GM19397 (cell line): ENCODE data around the gene SLC2A13.
"Not testable (repeated sequence)": the region's sequence is repeated elsewhere in the genome, so short reads cannot be mapped to it uniquely, and the experiment has no call there.

Source experiments
- ATAC-seq: cut with Tn5 transposase; IDR thresholded peaks from one replicate; pipeline ENCODE4 v1.9.1; 2021; ENCODE audit warnings: mild to moderate bottlenecking, moderate library complexity; ENCODE audit not compliant: unreplicated experiment

The SLC2A13 gene

GRCh38 chr12:40044396-40044795, 61.5 kb downstream of the SLC2A13 start:
- no peak for ATAC-seq

DNA sequence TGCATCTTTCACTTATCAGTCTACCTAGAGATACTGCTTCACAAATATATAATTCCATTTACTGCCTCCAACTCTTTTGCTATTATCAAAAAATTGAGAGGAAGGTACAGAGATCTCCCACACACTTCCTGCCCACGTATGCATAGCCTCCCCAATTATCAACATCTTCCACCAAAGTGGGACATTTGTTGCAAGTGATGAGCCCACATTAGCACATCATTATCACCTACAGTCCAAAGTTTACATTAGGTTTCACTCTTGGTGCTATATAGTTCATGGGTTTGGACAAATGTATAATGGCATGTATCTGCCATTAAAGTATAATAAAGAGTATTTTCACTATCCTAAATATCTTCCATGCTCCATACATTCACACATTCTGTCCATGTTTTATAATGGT, 66.3 kb downstream of the SLC2A13 start:
- ATAC-seq, result no peak

GRCh38 chr12:40038619-40039018, 67.3 kb downstream of the SLC2A13 start:
- ATAC-seq, result no peak

DNA sequence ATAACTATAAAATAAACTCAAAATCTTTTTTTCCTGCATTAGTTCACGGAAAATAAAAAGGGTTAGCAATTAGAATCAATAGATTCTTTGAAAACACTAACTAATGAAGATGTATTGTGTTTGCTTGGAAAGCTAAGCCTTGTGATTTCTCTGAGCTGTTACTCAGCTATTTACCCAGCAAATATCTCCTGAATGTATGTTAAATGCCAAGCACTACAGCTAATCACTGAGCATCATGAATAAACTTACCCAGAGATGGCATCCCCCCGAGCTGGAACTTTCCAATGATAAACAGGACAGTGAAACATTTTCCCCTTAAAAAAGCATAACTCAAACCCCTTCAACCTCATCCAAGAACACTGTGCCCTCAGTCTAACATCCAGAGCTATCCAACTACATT, 71.2 kb downstream of the SLC2A13 start:
- ATAC-seq, result no peak

DNA sequence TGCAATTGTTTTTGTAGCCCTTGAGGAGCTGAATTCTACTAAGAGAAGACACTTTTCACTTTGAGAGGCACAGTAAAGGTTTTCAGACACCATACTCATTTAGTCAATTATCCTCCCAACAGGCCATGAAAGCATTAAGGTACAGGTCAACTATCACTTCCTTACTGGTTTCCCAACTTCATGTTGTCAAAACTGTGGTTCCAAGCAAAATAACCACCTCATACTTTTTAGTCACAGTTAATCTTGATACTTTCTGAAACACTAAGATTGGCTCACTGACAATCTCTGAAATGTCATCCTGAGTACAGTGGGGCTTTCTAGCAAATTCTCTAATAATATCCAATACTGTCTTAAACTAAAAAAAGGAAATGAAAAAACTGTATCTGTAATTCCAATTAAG, 71.7 kb downstream of the SLC2A13 start:
- no peak for ATAC-seq

DNA sequence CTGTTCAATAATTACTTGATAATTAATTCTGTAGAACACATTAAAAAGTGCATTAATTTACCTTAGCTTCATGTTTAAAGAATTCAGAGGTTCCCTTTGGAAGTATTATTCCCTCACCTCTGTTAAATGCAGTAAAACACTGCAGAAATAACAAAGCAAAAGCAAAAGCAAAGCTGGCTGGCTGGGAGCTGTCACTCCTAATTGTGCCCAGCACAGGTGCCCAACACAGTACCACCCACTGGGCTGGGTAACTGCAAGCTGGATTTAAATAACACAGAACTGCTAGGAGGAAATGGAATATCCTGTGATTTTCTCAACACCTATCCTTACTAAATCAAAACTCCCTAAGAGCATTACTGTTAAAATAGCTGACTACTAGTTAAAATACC, 72.6 kb downstream of the SLC2A13 start:
- no peak for ATAC-seq

DNA sequence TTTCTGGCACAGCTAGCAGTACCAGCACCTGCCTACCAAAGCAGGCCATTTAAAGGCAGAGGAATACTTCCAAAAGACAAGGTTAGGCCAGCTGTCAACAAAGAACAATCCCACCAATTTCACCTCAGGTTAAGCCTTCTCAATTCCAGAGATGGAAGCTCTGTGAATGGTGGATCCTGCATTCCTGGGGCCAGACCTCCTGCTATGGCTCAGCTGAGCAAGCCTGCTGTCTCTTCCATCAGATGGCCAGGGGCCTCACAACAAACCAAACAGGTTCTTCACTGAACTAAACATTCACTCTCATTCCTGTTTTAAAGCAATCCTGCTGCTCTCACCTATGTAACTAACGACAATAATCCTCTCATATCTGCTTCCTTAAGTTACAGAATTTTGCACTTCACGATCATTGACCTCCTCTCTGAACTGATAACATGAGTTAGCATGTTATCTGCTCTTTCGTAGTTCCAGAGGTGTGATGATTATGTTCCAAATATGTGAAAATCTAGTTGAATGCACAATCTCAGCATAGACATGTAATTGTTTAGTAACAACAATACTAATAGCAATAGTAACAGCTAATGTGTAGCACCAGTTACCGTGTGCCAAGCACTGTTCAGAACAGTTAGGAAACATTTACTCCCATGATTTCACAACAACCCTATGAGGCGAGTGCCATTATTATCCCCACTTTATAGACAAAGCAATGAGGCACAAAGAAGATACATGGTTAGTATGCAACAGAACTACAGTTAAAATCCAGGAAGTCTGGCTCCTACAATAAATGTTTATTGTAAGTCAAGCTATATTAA, 73.2 kb downstream of the SLC2A13 start:
- ATAC-seq, result no peak

- no peak for ATAC-seq
Observed at GRCh38 chr12:40031965-40032364, 73.9 kb downstream of the SLC2A13 start.

DNA sequence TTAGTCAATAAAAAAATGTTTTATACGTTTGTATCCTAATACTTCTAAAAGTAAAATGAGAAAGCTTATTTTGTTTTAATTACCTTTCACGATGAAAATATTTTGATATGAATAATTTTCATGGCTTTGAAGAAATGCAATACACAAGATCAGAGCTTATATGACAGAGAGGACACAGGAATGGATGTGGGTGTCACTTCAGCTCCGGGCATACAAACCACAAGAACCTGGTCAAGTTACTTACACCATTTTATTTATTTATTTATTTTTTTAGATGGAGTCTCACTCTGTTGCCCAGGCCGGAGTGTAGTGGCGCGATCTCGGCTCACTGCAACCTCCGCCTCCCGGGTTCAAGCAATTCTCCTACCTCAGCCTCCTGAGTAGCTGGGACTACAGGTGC, 74.9 kb downstream of the SLC2A13 start:
- ATAC-seq, result not testable (repeated sequence)

- ATAC-seq, result no peak
Observed at GRCh38 chr12:40028296-40028695, 77.6 kb downstream of the SLC2A13 start.

DNA sequence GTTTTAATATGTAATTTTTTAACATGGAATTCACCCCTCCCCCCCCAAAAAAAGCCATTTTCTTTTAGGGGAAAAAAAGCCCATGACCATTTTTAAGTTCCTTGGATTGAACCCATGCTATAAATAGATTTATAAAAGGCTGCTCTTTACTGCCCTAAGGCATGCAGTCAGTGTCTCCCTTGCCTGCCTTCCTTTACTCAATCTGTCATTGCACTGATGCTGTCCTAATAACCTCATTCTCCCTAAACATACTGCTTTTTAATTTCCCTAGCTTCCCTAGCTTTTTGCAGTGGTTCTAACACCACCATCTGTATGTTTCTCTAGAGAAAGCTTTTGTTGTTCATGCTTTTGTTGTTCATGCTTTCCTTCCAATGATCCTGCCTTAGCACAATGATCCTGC, 83.0 kb downstream of the SLC2A13 start:
- no peak for ATAC-seq

DNA sequence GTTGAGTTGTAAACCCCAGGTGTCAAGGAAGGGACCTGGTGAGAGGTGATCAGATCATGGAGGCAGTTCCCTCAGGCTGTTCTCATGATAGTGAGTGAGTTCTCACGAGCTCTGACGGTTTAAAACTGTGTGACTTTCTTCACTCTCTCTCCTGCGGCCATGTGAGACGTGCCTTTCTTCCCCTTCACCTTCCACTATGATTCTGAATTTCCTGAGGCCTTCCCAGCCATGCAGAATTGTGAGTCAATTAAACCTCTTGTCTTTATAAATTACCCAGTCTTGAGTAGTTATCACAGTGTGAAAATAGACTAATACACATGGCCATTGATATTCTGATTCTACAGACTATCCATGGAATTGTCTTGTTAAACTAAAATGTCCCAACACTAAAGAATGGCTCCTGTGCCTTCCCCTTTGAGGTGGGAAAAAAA, 85.6 kb downstream of the SLC2A13 start:
- no peak for ATAC-seq

GRCh38 chr12:40017488-40017887, 88.4 kb downstream of the SLC2A13 start:
- no peak for ATAC-seq

- ATAC-seq, result no peak
Observed at GRCh38 chr12:40016980-40017379, 88.9 kb downstream of the SLC2A13 start.

GRCh38 chr12:40015881-40016280, 90.0 kb downstream of the SLC2A13 start:
- ATAC-seq, result no peak

DNA sequence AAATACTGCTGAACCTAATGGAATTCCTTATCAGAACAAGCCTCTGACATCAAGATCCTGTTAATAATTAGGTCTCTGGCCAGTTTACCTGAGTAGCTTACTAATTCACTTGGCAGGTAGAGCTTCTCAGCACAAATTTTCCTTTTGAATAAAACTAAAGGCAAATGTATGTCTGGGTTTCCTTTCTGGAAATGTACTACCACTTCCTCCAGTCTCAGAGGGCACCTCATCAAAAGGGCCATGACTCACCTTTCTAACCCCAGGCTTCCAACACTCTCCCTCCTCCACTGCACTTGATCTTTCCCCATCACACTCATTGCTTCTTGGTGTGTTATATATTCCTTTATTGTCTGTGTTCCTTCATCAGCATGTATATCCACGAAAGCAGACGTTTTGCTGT, 90.5 kb downstream of the SLC2A13 start:
- no peak for ATAC-seq

GRCh38 chr12:40013847-40014246, 92.0 kb downstream of the SLC2A13 start:
- no peak for ATAC-seq

DNA sequence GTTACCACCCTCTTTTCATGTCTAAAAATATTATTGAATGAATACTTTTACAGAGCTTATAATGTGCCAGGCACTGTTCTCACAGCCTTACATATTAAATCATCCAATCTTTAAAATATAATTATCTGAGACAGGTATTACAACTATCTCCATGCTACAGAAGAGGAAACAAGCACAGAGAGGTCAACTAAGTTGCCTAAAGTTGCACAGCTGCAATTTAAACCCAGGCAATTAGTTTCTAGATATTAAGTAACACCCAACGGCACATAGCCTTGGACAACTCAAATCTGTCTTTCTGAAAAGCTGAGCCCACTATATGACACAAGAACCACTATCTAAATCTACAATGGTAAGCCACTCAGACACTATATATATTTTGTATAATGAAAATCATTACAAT, 92.6 kb downstream of the SLC2A13 start:
- ATAC-seq, result no peak

DNA sequence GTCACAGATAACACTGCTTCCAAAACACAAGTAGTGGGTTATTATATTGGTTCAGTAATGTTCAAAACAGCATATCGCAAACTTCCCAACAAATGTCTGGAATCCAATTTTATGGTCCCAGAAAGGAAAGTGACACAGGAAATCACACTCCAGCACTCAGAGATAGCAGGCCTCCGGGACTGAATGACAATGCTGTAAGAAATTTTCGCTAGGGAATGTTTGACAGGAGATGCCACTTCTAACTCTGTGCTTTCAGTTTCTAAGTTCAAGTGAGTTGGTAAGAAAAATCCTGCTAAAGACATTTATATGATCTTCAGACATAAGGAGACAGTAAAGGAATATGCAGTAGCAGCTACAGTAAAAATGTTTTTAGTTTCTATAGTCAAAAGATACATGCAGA, 93.2 kb downstream of the SLC2A13 start:
- no peak for ATAC-seq

DNA sequence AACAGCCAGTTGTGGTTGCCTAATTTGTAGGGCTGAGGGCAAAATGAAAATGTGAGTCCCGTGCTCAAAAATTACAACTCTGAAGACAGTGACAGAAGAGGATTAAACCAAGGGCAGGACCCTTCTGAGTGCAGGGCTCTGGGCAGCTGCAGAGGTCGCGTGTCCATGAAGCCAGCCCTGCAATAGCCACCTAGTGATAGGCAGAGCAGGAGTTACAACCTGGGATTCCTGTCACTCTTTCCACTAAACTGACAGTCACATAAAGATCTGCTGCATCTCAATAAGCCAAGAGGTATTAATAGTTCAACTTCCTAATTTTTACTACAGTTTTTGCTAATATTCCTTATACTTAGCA, 94.1 kb downstream of the SLC2A13 start:
- peak; percentile 17 for ATAC-seq

GRCh38 chr12:40010899-40011774, 94.7 kb downstream of the SLC2A13 start:
- ATAC-seq, result peak; percentile 87
